ENCODE measurements around the gene ZP1. TPM values are rescaled to one million over a fixed set of nuclear protein-coding genes. Genes with fewer than 3 reads are reported as not detected.

ZP1 gene
- total RNA-seq, 4 donors from 2014 or later, result 2.1 TPM; not detected in 3

- H3K36me3 ChIP-seq, result no peaks in the 10 kb centered on the region
- no peak overlapping the region for H3K4me3 ChIP-seq
- no peaks in the 10 kb centered on the region for H3K27me3 ChIP-seq
- H3K4me1 ChIP-seq, result peaks cover 0 to 1% (median 0%) of the 10 kb centered on the region in 4 donors
- DNase-seq, result no peak
- no peak overlapping the region for H3K27ac ChIP-seq
- H3K9me3 ChIP-seq, result no peaks in the 10 kb centered on the region
- no peak for TF ChIP-seq CTCF (IDR thresholded peaks at IDR 0.05)
Observed at GRCh38 chr11:60835534-60835846, 31.9 kb upstream of the ZP1 start.

GRCh38 chr11:60836866-60837515, 30.4 kb upstream of the ZP1 start:
- TF ChIP-seq POLR2A (IDR thresholded peaks at IDR 0.05) (no peak), CTCF (IDR thresholded peaks at IDR 0.05) (no peak)
- H3K27me3 ChIP-seq, result no peaks in the 10 kb centered on the region
- H3K27ac ChIP-seq, result no peak overlapping the region
- H3K4me3 ChIP-seq, result no peak overlapping the region
- no peaks in the 10 kb centered on the region for H3K9me3 ChIP-seq
- peaks cover 0 to 12% (median 4%) of the 10 kb centered on the region in 4 donors for H3K4me1 ChIP-seq
- H3K36me3 ChIP-seq, result no peaks in the 10 kb centered on the region
- no peak for DNase-seq

DNA sequence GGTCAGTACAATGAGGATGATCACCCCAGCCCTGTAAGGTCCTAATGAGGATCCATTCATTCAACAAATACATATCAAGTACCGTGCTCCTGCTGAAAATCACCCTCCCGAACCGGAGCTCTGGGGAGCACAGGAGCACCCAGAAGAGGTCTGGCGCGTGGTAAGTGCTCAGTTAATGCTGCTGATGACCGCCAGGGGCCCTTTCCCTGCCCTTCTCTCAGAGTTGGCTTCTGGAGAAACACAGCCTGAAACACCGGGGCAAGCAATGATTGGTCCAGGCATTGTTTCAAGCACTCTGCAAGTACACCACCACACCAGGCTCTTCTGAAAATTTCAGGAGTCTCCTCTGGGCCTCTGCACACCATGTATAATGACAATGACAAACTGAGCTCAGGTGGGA, 29.2 kb upstream of the ZP1 start:
- Histone ChIP-seq H3K27me3 (no peaks in the 10 kb centered on the region), H3K36me3 (no peaks in the 10 kb centered on the region), H3K9me3 (no peaks in the 10 kb centered on the region), H3K27ac (no peak overlapping the region), H3K4me3 (no peak overlapping the region), H3K4me1 (peaks cover 0 to 20% (median 11%) of the 10 kb centered on the region in 4 donors)
- TF ChIP-seq POLR2A (IDR thresholded peaks at IDR 0.05) (no peak), CTCF (IDR thresholded peaks at IDR 0.05) (no peak)
- no peak for DNase-seq

- Histone ChIP-seq H3K36me3 (no peaks in the 10 kb centered on the region), H3K27ac (peak overlapping the region; percentile 44 to 77 (median 72)), H3K4me3 (peak overlapping the region in 1 of 4 donors; percentile 82), H3K4me1 (peaks cover 0 to 44% (median 12%) of the 10 kb centered on the region in 4 donors), H3K9me3 (no peaks in the 10 kb centered on the region), H3K27me3 (no peaks in the 10 kb centered on the region)
- no peak for TF ChIP-seq CTCF (IDR thresholded peaks at IDR 0.05)
- DNase-seq, result peak in 1 of 3 donors; percentile 55
Observed at GRCh38 chr11:60840470-60841430, 26.6 kb upstream of the ZP1 start.

DNA sequence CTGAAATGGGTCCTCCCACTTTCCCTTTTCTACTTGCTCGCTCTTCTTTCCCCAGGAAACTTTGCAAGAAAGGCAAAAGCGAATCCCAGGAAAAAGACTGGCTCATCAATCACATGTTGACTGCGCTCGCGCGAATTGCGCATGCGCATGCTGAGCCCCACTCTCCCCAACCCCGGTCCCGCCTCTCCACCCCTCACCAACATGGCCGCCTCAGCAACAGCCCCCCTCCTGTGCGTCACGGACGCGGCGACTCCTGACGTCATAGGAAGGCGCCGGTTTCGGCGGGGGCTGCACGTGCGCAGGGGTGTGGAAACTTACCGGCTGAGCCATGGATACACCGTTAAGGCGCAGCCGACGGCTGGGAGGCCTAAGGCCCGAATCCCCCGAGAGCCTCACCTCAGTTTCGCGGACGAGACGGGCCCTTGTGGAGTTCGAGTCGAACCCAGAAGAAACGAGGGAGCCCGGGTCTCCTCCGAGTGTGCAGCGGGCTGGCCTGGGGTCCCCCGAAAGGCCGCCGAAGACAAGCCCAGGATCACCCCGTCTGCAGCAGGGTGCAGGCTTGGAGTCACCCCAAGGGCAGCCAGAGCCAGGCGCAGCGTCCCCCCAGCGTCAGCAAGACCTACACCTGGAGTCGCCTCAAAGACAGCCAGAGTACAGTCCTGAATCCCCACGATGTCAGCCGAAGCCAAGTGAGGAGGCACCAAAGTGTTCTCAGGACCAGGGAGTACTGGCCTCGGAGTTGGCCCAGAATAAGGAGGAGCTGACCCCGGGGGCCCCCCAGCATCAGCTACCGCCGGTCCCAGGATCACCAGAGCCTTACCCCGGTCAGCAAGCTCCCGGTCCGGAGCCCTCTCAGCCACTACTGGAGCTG, 25.3 kb upstream of the ZP1 start, which contains the start of gene CCDC86:
TSS of gene CCDC86 (plus strand) at position 317 of the 871 bp plus-strand sequence. CDS start at position 329, 12 bp downstream.
- H3K27me3 ChIP-seq, result no peaks in the 10 kb centered on the region
- H3K27ac ChIP-seq, result peak within 1 kb of the TSS; percentile 33 to 77 (median 72)
- peak; percentile 96 to 97 (median 97) for DNase-seq
- H3K36me3 ChIP-seq, result no peaks in the 10 kb centered on the region
- H3K9me3 ChIP-seq, result no peaks in the 10 kb centered on the region
- TF ChIP-seq CTCF (IDR thresholded peaks at IDR 0.05) (peak in 2 of 6 experiments; percentile 19 to 20), POLR2A (IDR thresholded peaks at IDR 0.05) (peak in 1 of 2 donors; percentile 45)
- peaks cover 0 to 44% (median 12%) of the 10 kb centered on the region in 4 donors for H3K4me1 ChIP-seq
- peak within 1 kb of the TSS; percentile 73 to 85 (median 78) for H3K4me3 ChIP-seq

Measured in Peyer's patch (tissue), 4 donors.